ENCODE measurements around the gene AP4S1.
"Not testable (repeated sequence)": the region's sequence is repeated elsewhere in the genome, so short reads cannot be mapped to it uniquely, and the experiment has no call there.

Gene AP4S1

GRCh38 chr14:31009836-31010574 is 15.4 kb upstream of the AP4S1 start:
- no peak for FAIRE-seq

GRCh38 chr14:31010935-31011334 is 14.5 kb upstream of the AP4S1 start:
- no peak for FAIRE-seq

DNA sequence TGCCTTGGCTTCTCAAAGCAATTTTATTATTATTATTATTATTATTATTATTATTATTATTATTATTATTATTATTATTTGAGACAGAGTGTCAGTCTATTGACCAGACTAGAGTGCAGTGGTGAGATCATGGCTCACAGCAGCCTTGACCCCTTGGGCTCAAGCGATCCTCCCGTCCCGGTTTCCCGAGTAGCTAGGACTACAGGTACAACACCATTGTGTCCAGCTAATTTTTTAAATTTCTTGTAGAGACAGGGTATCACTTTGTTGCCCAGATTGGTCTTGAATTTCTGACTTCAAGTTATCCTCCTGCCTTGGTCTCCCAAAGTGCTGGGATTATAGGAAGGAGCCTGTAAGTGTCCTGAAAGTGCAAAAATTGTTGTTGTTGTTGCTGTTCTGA is 11.6 kb upstream of the AP4S1 start:
- no peak for FAIRE-seq

GRCh38 chr14:31018057-31018645 is 7.3 kb upstream of the AP4S1 start:
- no peak for FAIRE-seq

DNA sequence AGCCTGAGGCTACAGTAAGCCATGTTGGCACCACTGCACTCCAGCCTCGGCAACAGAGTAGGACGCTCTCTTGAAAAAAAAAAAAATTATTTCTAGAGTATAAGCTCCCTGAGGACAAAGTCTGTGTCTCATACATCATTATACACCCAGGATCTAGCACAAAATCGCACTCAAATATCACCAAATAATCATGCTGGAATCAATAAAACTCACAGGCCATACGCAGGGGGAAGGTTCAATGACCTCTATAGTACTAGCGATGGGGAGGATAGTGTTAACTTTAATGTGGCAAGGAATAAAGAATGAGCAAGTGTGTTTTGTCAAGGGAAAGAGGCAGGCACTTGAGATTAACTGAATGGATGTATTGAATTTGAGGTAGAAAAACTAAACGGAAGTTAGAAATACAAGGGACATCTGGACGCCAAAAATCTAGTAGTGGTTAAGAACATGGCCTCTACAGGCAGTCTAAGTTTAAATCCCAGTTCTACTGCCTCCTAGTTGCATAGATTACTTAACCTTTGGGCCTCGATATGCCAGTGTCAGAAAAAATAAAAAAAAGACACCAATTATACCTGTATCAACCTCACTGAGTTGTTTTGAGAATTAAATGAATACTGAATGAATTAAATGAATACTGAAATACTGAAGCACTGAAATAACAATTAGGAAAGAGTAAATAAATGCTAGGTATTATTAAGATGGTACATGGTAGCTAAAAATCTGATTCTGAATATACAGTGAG is 4.4 kb upstream of the AP4S1 start:
- FAIRE-seq, result no peak

- FAIRE-seq, result no peak
These were observed 3.9 kb upstream of the AP4S1 start for GRCh38 chr14:31021576-31021949.

DNA sequence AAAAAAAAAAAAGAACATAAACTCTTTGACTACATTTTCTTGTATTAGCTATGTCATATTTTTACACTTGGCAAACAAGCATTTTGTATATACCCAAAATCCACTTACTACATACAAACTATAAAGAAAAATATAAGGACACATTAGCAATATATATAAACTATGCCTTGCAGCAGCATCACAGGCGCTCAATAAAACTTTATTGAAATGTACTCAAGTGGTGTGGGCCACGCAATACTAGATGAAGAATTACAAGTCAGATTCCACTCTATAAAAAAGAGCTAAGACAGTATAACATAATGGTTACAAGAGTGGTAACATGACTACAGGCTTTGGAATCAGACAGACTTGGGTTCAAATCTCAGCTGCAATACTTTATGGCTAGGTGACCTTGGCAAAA is 3.1 kb upstream of the AP4S1 start:
- no peak for FAIRE-seq

- no peak for FAIRE-seq
These were observed 1.4 kb upstream of the AP4S1 start for GRCh38 chr14:31024010-31024480.

DNA sequence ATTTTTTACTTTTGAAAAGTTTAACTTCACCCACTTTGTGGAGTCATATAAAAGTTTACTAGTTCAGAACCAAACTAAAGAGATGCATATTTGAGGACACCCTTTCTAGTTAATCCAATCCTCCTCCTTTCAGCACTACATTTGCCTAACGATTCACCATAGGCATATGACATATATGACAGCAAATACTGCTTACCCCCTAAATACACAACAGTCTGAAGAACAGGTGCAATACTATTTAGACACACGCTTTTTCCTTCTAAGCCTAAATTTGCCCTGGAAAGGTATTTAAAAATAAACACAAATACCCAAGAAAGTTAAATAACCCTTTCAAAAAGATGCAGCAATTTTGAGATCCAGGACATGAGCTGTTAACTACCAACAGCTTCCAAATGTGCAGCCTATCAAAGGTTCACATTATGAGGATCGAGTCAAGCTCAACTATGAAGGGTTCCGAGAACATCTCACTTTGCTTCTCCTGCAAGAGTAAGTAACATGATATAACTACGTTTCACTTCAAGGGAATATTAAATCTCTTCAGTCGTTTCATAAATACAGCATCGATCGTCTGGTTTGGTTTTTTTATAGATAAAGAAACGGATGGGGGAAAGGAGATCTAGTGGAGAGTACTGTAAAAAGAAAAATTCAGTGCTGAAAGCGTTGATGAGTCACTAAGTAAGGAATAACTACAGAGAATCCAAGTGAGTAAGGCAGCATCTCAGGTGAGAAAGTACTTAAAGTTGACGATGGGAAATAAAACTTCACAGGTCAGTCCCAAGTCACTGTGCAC is 677 bp upstream of the AP4S1 start:
- no peak for FAIRE-seq

- FAIRE-seq, result no peak
These were observed 614 bp downstream of the AP4S1 start, which contains the start of gene STRN3 for GRCh38 chr14:31026077-31026449. STRN3 (minus strand) TSS chr14:31026379; CDS start chr14:31026185, 194 bp downstream.

- no peak for FAIRE-seq
These were observed 1.2 kb downstream of the AP4S1 start for GRCh38 chr14:31026450-31027235.

DNA sequence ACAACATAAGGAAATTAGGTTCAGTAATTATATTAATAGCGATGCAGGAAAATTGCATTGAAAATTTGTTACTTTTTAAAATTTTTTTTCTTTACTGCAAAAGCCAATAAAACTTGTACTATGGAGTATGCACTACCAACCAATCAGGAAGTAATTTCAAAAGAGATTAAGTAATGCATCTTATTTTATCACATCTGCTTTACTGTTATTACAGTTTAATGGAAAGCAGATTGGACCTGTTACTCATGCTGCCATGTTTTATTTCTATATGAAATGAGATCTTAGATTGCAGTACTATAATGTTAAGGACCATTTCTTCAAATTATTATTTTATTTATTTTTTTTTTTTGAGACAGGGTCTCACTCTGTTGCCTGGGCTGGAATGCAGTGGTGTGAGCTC is 2.4 kb downstream of the AP4S1 start:
- no peak for FAIRE-seq

DNA sequence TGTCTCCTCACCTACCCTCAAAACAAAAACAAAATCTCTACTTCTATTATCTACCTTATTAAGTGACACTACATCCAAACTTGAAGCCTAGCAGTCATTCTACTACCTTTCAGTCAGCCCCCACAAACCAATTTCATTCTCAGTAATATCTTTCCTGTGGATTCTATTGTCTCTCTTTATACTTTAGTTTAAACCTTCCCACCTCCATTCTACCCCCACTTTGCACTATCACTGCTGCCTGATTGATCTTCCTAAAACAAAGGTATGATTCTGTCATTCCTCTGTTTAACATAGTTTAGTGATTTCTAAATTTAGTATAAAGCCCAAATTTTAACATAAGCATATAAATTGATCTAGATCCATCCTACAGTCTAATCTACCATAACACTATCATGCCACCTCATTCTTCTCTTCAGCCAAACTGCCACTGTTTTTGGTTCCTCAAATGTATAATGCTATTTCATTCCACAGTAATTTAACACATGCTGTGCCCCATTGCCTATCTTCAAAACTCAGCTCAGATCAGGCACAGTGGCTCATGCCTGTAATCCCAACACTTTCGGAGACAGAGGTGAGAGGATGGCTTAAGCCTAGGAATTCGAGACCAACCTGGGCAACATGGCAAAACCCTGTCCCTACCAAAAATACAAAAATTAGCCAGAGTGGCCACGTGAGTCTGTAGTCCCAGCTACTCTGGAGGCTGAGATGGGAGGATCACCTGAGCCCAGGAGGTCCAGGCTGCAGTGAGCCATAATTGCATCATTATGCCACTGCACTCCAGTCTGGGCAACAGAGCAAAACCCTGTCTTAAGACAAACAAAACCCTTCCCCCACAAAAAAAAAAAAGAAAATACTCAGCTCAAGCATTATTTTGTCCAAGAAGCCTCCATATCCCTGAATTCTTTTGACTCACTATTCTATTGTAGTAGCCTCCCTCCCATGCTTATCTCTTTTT is 3.8 kb downstream of the AP4S1 start:
- no peak for FAIRE-seq

DNA sequence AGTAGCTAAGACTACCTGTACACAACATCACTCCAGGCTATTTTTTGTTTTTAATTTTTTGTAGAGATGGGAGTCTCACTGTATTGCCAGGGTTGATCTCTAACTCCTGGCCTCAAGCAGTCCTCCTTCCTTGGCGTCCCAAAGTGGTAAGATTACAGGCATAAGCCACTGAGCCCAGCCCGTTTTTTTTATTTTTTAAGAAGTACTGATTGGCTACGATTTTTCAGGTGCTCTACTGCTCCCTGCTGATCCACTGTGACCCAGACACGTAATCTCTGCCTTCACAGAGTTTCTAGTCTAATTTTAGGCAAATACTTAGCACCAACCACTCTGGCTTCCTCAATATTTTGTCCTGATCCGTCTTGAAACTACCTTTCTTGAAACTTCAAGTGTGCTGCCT is 5.0 kb downstream of the AP4S1 start:
- FAIRE-seq, result no peak

- no peak for FAIRE-seq
These were observed 11.1 kb downstream of the AP4S1 start for GRCh38 chr14:31036552-31036951.

DNA sequence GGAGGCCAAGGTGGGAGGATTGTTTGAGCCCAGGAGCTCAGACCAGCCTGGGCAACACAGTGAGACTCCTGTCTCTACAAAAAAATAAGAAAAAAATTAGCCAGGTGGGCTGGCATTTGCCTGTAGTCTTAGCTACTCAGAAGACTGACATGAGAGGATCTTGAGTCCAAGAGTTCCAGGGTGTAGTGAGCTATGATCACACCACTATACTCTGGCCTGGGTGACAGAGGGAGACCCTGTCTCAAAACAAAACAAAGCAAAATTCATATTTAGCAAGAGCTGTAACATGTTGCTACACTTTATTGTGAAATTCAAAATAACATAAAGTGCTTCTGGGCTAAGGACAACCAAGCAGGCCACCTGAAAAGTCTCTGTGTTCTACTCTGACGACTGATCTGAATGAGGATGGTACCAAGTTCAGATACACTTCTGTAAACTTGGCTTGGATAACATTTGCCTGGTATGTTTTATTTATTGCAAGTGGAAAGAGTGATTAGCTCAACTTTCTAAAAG is 12.3 kb downstream of the AP4S1 start:
- no peak for FAIRE-seq

- FAIRE-seq, result no peak
These were observed 13.2 kb downstream of the AP4S1 start for GRCh38 chr14:31038521-31039166.

- FAIRE-seq, result no peak
These were observed 16.9 kb downstream of the AP4S1 start for GRCh38 chr14:31042300-31042699.

- not testable (repeated sequence) for FAIRE-seq
These were observed 17.4 kb downstream of the AP4S1 start for GRCh38 chr14:31042893-31043292.

DNA sequence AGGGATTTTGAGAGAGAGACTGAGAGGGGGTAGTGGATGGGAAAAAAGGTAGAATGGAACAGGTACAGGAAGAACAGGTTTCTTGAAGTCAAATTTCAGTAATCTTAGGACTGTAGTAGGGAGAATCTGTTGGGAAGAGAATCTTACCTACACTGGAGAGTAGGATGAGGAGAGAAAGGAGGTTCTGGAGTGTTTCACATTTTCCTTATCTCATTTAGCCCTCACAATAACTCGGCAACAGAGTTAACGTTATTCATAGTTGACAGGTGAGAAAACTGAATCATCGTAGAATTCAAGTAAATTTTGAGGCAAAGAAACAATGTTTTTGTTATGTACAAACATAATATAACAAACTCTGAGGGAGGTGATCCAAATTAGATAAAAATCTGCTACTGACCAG is 17.9 kb downstream of the AP4S1 start:
- no peak for FAIRE-seq

Measured in colon (tissue), 2 donors.